ENCODE results near the gene PDS5B. TPM values are rescaled to one million over a fixed set of nuclear protein-coding genes. Genes with fewer than 3 reads are reported as not detected.

PDS5B gene
- total RNA-seq, 1 experiment from 2014 or later = 44.3 TPM

GRCh38 chr13:32736648-32737047 lies 150.4 kb downstream of the PDS5B start:
- Mint-ChIP-seq H3K27ac (no peak overlapping the region), H3K9me3 (no peaks in the 10 kb centered on the region), H3K36me3 (no peaks in the 10 kb centered on the region), H3K4me3 (no peak overlapping the region), H3K27me3 (ENCODE audit: low read depth) (no peaks in the 10 kb centered on the region), H3K4me1 (peaks cover under 1% of the 10 kb centered on the region)
- ChIA-PET POLR2A (no interaction called here), CTCF (no interaction called here)
- ATAC-seq (no peak), DNase-seq (ENCODE audit: low spot score) (no peak)
- TF ChIP-seq FOXK1 (CRISPR knock-in tag; IDR thresholded peaks at IDR 0.05) = no peak
- TF ChIP-seq OVOL2 (CRISPR knock-in tag; IDR thresholded peaks at IDR 0.05; ENCODE audit: borderline replicate concordance) = no peak
- TF ChIP-seq SP1 (CRISPR knock-in tag; conservative IDR thresholded peaks at IDR 0.05) = no peak
- TF ChIP-seq ZNF219 (CRISPR knock-in tag; IDR thresholded peaks at IDR 0.05; ENCODE audit: borderline replicate concordance) = no peak
- no peak for TF ChIP-seq ZSCAN18 (CRISPR knock-in tag; IDR thresholded peaks at IDR 0.05)
- TF ChIP-seq CREB1 (CRISPR knock-in tag; IDR thresholded peaks at IDR 0.05) = no peak
- no peak for TF ChIP-seq E2F1 (CRISPR knock-in tag; IDR thresholded peaks at IDR 0.05)
- no peak for TF ChIP-seq ZNF532 (CRISPR knock-in tag; IDR thresholded peaks at IDR 0.05; ENCODE audit: borderline replicate concordance)
- TF ChIP-seq ERG (CRISPR knock-in tag; IDR thresholded peaks at IDR 0.05) = no peak
- TF ChIP-seq KAT7 (CRISPR knock-in tag; IDR thresholded peaks at IDR 0.05; ENCODE audit: borderline replicate concordance) = no peak
- no peak for TF ChIP-seq ATF2 (CRISPR knock-in tag; IDR thresholded peaks at IDR 0.05; ENCODE audit: borderline replicate concordance, low read depth)
- no peak for TF ChIP-seq NFYB (CRISPR knock-in tag; conservative IDR thresholded peaks at IDR 0.05; ENCODE audit: low read depth)
- no peak for TF ChIP-seq ATF6 (CRISPR knock-in tag; IDR thresholded peaks at IDR 0.05)
- TF ChIP-seq TP53 (CRISPR knock-in tag; IDR thresholded peaks at IDR 0.05) = no peak
- TF ChIP-seq RORB (CRISPR knock-in tag; IDR thresholded peaks at IDR 0.05) = no peak
